CD14-positive monocyte (primary cell): Measurements from ENCODE around the gene CAB39L. TPM values are rescaled to one million over a fixed set of nuclear protein-coding genes. Genes with fewer than 3 reads are reported as not detected.

Experiments
- DNase-seq, 3 donors: peaks; one replicate each; pipeline ENCODE4 v3.0.0-alpha.2; 2011 to 2022
- H2AFZ ChIP-seq: 2 replicates; pipeline ENCODE4 v1.6.0; 2012; ENCODE audit warnings: mild to moderate bottlenecking, low read depth, low read length, inconsistent platforms; ENCODE audit not compliant: insufficient read depth, poor library complexity, severe bottlenecking
- H3K27ac ChIP-seq, 2 donors: 1 replicate in 1 of 2; 2 replicates in 1 of 2; pipeline ENCODE4 v1.5.1; 2012 to 2013; ENCODE audit warnings: low read length in 2 of 2, control low read depth in 1 of 2, inconsistent platforms in 1 of 2, low read depth in 1 of 2, mild to moderate bottlenecking in 1 of 2
- H3K27me3 ChIP-seq, 2 donors: one replicate each; pipeline versions ENCODE4 v1.6.0 to v1.6.1; 2011 to 2013; ENCODE audit warnings: low read length in 2 of 2; ENCODE audit not compliant: control insufficient read depth in 2 of 2, insufficient read depth in 2 of 2
- H3K36me3 ChIP-seq, 2 donors: replicated peaks in 1 of 2; 1 replicate in 1 of 2; 2 replicates in 1 of 2; pipeline versions ENCODE4 v1.5.1 to v1.6.1; 2012 to 2013; ENCODE audit warnings: low read length in 2 of 2, control low read depth in 1 of 2, inconsistent platforms in 1 of 2, mild to moderate bottlenecking in 1 of 2; ENCODE audit not compliant: insufficient read depth in 2 of 2, control insufficient read depth in 1 of 2
- H3K4me1 ChIP-seq, 2 donors: 1 replicate in 1 of 2; 2 replicates in 1 of 2; pipeline versions ENCODE4 v1.5.1 to v1.6.1; 2012 to 2013; ENCODE audit warnings: low read length in 2 of 2, control low read depth in 1 of 2, inconsistent platforms in 1 of 2, mild to moderate bottlenecking in 1 of 2, moderate library complexity in 1 of 2; ENCODE audit not compliant: insufficient read depth in 2 of 2, control insufficient read depth in 1 of 2
- H3K4me2 ChIP-seq: replicated peaks from 2 replicates; pipeline ENCODE3; 2012; ENCODE audit warnings: low read length, moderate library complexity, mild to moderate bottlenecking; ENCODE audit not compliant: poor library complexity, severe bottlenecking; ENCODE audit errors: extremely low read depth
- H3K4me3 ChIP-seq, 3 experiments: fragments of 200-600 bp in 1 of 3; sonication (generic) in 1 of 3; replicated peaks in 1 of 3; 1 replicate in 2 of 3; 2 replicates in 1 of 3; pipeline ENCODE4 v1.5.1; 2011 to 2013; ENCODE audit warnings: low read length in 3 of 3, mild to moderate bottlenecking in 3 of 3, control low read depth in 2 of 3, low read depth in 2 of 3, inconsistent platforms in 1 of 3, moderate library complexity in 1 of 3
- H3K79me2 ChIP-seq: 2 replicates; pipeline ENCODE4 v1.6.0; 2012; ENCODE audit warnings: mild to moderate bottlenecking, control low read depth, inconsistent platforms, low read length, moderate library complexity; ENCODE audit not compliant: insufficient read depth
- H3K9ac ChIP-seq: 2 replicates; pipeline ENCODE4 v1.6.0; 2017; ENCODE audit warnings: low read length, mild to moderate bottlenecking; ENCODE audit not compliant: insufficient read depth, poor library complexity, severe bottlenecking
- H3K9me3 ChIP-seq, 2 donors: replicated peaks in 1 of 2; 1 replicate in 1 of 2; 2 replicates in 1 of 2; pipeline versions ENCODE4 v1.5.1 to v1.6.1; 2012 to 2013; ENCODE audit warnings: low read length in 2 of 2, control low read depth in 1 of 2; ENCODE audit not compliant: control insufficient read depth in 1 of 2, insufficient read depth in 1 of 2
- H4K20me1 ChIP-seq: 2 replicates; pipeline ENCODE4 v1.6.0; 2012; ENCODE audit warnings: mild to moderate bottlenecking, low read length, control low read depth, moderate library complexity; ENCODE audit not compliant: insufficient read depth
- H3K27ac Mint-ChIP-seq, 7 donors: one replicate each; pipeline ENCODE4 v1.8.0; 2020; ENCODE audit warnings: mild to moderate bottlenecking in 7 of 7, mixed read lengths in 7 of 7, moderate library complexity in 6 of 7, inconsistent platforms in 2 of 7
- H3K27me3 Mint-ChIP-seq, 3 donors: one replicate each; pipeline ENCODE4 v1.8.0; 2021 to 2022; ENCODE audit warnings: low read depth in 3 of 3, mild to moderate bottlenecking in 3 of 3, mixed read lengths in 3 of 3, moderate library complexity in 3 of 3, inconsistent platforms in 1 of 3
- H3K36me3 Mint-ChIP-seq, 2 donors: one replicate each; pipeline ENCODE4 v1.8.0; 2020; ENCODE audit warnings: mixed read lengths in 2 of 2, inconsistent platforms in 1 of 2, mild to moderate bottlenecking in 1 of 2
- H3K4me1 Mint-ChIP-seq: one replicate; pipeline ENCODE4 v1.8.0; 2020; ENCODE audit warnings: mild to moderate bottlenecking, mixed read lengths
- H3K4me3 Mint-ChIP-seq, 2 donors: one replicate each; pipeline ENCODE4 v1.8.0; 2020; ENCODE audit warnings: mild to moderate bottlenecking in 2 of 2, mixed read lengths in 2 of 2, moderate library complexity in 1 of 2
- H3K9me3 Mint-ChIP-seq, 7 donors: one replicate each; pipeline ENCODE4 v1.8.0; 2020 to 2022; ENCODE audit warnings: mixed read lengths in 7 of 7, mild to moderate bottlenecking in 6 of 7, moderate library complexity in 6 of 7, inconsistent platforms in 2 of 7
- WGBS: methylation state at CpG from one replicate; pipeline ENCODE4 v1.1.5; 2013; ENCODE audit warnings: missing lambda C conversion rate; ENCODE audit not compliant: insufficient coverage; 5-methylcytosine and 5-hydroxymethylcytosine counted together
- intact Hi-C, 2 donors: fragments of 100-400 bp; cut with micrococcal nuclease; formaldehyde crosslinking; loops; one replicate each; pipeline versions ENCODE4 v1.15.0 to v1.15.1; 2023
- polyA plus RNA-seq, 3 donors: library from polyadenylated mRNA; depleted of rRNA in 1 of 3; unstranded in 2 of 3; stranded (reverse) in 1 of 3; fragments of 300-500 nt in 2 of 3; fragments of >200 nt in 1 of 3; fragmentation: Illumina TruSeq in 2 of 3; gene quantifications; 1 replicate in 2 of 3; 2 replicates in 1 of 3; pipeline ENCODE4 v1.2.3, GENCODE V29; 2012 to 2021
- TF ChIP-seq, protein P1 (sequence below): fragments of 200-600 bp; IDR thresholded peaks from one replicate; pipeline ENCODE4 v1.8.0; 2022; ENCODE audit warnings: antibody characterized with exemption, mild to moderate bottlenecking

The CAB39L gene
- polyA plus RNA-seq, 3 donors = 1.9 to 5.1 (median 2.7) TPM

DNA sequence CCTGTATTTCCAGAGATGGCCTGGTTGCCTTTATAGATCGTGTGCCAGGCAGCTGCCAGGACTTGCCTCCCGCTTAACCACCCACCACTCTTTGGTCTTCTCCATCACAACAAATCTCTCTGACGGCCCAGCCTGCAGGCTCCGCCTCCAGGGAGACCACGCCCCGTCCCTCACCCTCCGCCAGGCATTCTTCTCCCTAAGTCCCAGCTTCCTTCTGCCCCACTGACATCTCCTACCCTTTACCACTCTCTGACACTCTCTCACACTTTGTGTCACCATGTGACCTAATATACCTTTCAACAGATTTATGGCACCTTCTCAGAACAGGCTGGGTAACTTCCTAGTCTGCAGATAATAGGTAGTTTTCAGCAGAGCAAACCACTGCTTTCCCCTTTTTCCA, 95.1 kb downstream of the CAB39L start:
- Histone ChIP-seq H3K27me3 (no peaks in the 10 kb centered on the region), H4K20me1 (no peaks in the 10 kb centered on the region), H3K4me3 (no peak overlapping the region), H3K9ac (no peak overlapping the region), H3K4me2 (no peak overlapping the region), H3K9me3 (no peaks in the 10 kb centered on the region), H3K79me2 (no peaks in the 10 kb centered on the region), H2AFZ (no peak overlapping the region), H3K36me3 (no peaks in the 10 kb centered on the region), H3K27ac (no peak overlapping the region), H3K4me1 (no peaks in the 10 kb centered on the region)
- TF ChIP-seq, protein P1, sequence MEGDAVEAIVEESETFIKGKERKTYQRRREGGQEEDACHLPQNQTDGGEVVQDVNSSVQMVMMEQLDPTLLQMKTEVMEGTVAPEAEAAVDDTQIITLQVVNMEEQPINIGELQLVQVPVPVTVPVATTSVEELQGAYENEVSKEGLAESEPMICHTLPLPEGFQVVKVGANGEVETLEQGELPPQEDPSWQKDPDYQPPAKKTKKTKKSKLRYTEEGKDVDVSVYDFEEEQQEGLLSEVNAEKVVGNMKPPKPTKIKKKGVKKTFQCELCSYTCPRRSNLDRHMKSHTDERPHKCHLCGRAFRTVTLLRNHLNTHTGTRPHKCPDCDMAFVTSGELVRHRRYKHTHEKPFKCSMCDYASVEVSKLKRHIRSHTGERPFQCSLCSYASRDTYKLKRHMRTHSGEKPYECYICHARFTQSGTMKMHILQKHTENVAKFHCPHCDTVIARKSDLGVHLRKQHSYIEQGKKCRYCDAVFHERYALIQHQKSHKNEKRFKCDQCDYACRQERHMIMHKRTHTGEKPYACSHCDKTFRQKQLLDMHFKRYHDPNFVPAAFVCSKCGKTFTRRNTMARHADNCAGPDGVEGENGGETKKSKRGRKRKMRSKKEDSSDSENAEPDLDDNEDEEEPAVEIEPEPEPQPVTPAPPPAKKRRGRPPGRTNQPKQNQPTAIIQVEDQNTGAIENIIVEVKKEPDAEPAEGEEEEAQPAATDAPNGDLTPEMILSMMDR = no peak
- Mint-ChIP-seq H3K36me3 (peaks cover 5 to 6% of the 10 kb centered on the region in 2 donors), H3K4me3 (no peak overlapping the region), H3K27me3 (peaks cover 0 to 2% (median 2%) of the 10 kb centered on the region in 3 donors), H3K9me3 (peaks cover 0 to 2% (median 0%) of the 10 kb centered on the region in 7 donors), H3K4me1 (no peaks in the 10 kb centered on the region), H3K27ac (no peak overlapping the region)
- intact Hi-C loops = no loop called here
- 94% methylated on average over 7 of the region's 7 CpGs for WGBS
- DNase-seq = no peak

DNA sequence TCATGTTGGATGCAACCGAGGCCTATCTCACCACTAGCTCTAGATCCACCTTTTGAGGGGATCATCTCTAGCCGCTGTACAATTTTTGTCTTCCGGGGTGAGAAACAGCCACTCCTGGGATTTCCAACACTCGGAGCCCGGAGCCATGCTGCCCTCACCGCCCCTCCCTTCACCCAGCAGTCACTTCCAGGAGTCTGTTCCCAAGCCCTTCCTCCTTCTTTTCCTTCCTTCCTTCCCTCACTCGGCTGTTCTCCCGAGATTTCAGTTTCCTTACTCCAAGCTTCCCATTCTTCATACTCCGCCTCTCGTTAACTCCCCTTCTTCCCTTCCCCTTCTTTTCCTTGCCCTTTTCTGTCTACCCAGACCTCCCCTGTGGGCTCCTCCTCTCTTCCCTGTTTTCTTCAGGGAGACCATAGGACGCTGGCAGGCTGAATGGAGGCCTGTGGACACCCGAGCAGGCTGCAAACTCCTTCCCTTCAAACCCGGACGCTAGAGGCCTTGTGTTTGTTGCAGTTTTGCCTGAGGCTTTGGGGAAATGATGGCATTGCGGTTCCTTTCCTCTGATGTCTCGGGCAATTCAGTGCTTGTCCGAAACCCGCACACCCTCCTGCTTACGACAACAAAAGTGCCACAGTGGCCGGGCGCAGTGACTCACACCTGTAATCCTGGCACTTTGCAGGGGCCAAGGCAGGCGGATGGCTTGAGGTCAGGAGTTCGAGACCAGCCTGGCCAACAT, 96.0 kb downstream of the CAB39L start:
- TF ChIP-seq, protein P1 = no peak
- Histone ChIP-seq H3K4me1 (no peaks in the 10 kb centered on the region), H3K36me3 (no peaks in the 10 kb centered on the region), H4K20me1 (no peaks in the 10 kb centered on the region), H3K4me3 (no peak overlapping the region), H3K79me2 (no peaks in the 10 kb centered on the region), H3K27me3 (no peaks in the 10 kb centered on the region), H2AFZ (no peak overlapping the region), H3K27ac (no peak overlapping the region), H3K9me3 (no peaks in the 10 kb centered on the region), H3K4me2 (no peak overlapping the region), H3K9ac (no peak overlapping the region)
- DNase-seq = no peak
- H3K36me3 Mint-ChIP-seq = peaks cover 4 to 6% of the 10 kb centered on the region in 2 donors
- whole genome bisulfite sequencing = 90% methylated on average over 18 of the region's 23 CpGs
- H3K4me1 Mint-ChIP-seq = no peaks in the 10 kb centered on the region
- peaks cover 0 to 3% (median 2%) of the 10 kb centered on the region in 3 donors for H3K27me3 Mint-ChIP-seq
- H3K9me3 Mint-ChIP-seq = peaks cover 0 to 1% (median 0%) of the 10 kb centered on the region in 7 donors
- H3K4me3 Mint-ChIP-seq = no peak overlapping the region
- intact Hi-C loops = no loop called here
- H3K27ac Mint-ChIP-seq = no peak overlapping the region
